ENCODE measurements around the gene OSTM1. TPM values are rescaled to one million over a fixed set of nuclear protein-coding genes. Genes with fewer than 3 reads are reported as not detected.

OSTM1 gene
- polyA plus RNA-seq, 1 of the 3 experiments (the other 2 are of a cell fraction) = 10.1 TPM

DNA sequence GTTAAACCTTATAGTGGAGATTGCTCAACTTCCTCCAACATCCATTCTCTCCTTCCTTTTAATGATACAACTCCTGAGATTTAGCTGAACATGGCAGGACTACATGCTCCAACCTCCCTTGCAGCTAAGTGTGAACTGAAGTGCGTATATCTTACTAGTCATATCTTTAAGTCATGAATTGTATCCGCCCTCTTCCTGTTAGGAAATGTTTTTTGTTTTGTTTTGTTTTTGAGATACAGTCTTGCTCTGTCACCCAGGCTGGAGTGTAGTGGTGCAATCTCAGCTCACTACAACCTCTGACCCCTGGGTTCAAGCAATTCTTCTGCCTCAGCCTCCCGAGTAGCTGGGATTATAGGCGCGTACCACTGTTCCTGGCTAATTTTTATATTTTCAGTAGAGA lies 8.8 kb upstream of the OSTM1 start:
- H3K4me2 ChIP-seq = no peak overlapping the region
- H3K27ac ChIP-seq (ENCODE audit: low read depth in 2 of 2, low read length in 1 of 2) = no peak overlapping the region
- no peaks in the 10 kb centered on the region for H4K20me1 ChIP-seq (ENCODE audit: insufficient read depth)
- H3K27me3 ChIP-seq (ENCODE audit: insufficient read depth) = no peaks in the 10 kb centered on the region
- POLR2A ChIA-PET = no interaction called here
- H2AFZ ChIP-seq (ENCODE audit: low read depth) = no peak overlapping the region
- 92% methylated on average over 5 of the region's 5 CpGs for WGBS (ENCODE audit: low lambda C conversion rate)
- no peak for DNase-seq
- peaks cover 0 to 8% of the 10 kb centered on the region in 2 experiments; a peak in 1 of 4 replicates for H3K4me1 ChIP-seq (ENCODE audit: control insufficient read depth in 1 of 2, insufficient read depth in 2 of 2, low read depth in 1 of 2, low read length in 1 of 2)
- no peaks in the 10 kb centered on the region for H3K79me2 ChIP-seq (ENCODE audit: insufficient read depth)
- no peaks in the 10 kb centered on the region for H3K36me3 ChIP-seq (replicated peaks in 1 of 2; ENCODE audit: control insufficient read depth in 1 of 2, insufficient read depth in 2 of 2, low read length in 1 of 2)
- no peak overlapping the region for H3K4me3 ChIP-seq (ENCODE audit: low read depth in 2 of 2, low read length in 1 of 2)
- no peak overlapping the region for H3K9ac ChIP-seq
- TF ChIP-seq MXI1 (IDR thresholded peaks at IDR 0.05; ENCODE audit: low read depth, low read length) = no peak
- H3K9me3 ChIP-seq = no peaks in the 10 kb centered on the region
- no peaks in the 10 kb centered on the region for H3K9me2 ChIP-seq
- no peaks in the 10 kb centered on the region for H3F3A ChIP-seq (replicated peaks; ENCODE audit: insufficient read depth)
- CTCF ChIA-PET = interaction anchor here (0.8 to 1.0 kb wide), 2 partner anchors 423 to 445 kb away, joined by 3 read pairs; no protein-coding TSS in a partner anchor

DNA sequence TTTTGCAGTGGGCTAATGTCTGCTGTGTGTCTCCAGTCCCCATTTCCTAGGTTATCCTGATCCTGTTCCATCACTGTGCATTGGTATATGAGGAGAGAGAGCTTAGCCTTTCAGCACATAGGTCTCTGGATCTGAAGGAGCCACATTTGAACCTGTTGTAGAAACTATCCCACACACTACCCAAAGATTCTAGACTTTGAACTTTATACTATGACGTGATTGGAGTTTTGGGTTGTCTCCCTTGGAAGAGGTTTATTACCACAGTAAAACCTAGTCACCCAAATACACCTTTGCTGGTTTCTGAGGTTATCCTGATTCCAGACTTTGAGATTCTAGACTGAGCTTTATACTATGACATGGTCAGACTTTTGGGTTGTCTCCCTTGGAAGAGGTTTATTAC lies 8.0 kb upstream of the OSTM1 start:
- ChIA-PET POLR2A (no interaction called here), CTCF (interaction anchor here (1.0 to 1.4 kb wide), 2 partner anchors 31 to 445 kb away, joined by 3 to 4 read pairs; no protein-coding TSS in a partner anchor)
- peaks cover 0 to 8% of the 10 kb centered on the region in 2 experiments; a peak in 1 of 4 replicates for H3K4me1 ChIP-seq (ENCODE audit: control insufficient read depth in 1 of 2, insufficient read depth in 2 of 2, low read depth in 1 of 2, low read length in 1 of 2)
- no peaks in the 10 kb centered on the region for H3K36me3 ChIP-seq (replicated peaks in 1 of 2; ENCODE audit: control insufficient read depth in 1 of 2, insufficient read depth in 2 of 2, low read length in 1 of 2)
- H3K4me3 ChIP-seq (ENCODE audit: low read depth in 2 of 2, low read length in 1 of 2) = no peak overlapping the region
- no peak overlapping the region for H3K4me2 ChIP-seq
- H3K27me3 ChIP-seq (ENCODE audit: insufficient read depth) = no peaks in the 10 kb centered on the region
- no peak for TF ChIP-seq NFIC (IDR thresholded peaks at IDR 0.05; ENCODE audit: borderline replicate concordance)
- TF ChIP-seq NRF1 (IDR thresholded peaks at IDR 0.05; ENCODE audit: low read depth, low read length) = no peak
- no peak for TF ChIP-seq RXRA (IDR thresholded peaks at IDR 0.05; ENCODE audit: borderline replicate concordance, low read depth)
- no peak for TF ChIP-seq FOXM1 (IDR thresholded peaks at IDR 0.05; ENCODE audit: low read depth)
- no peak for TF ChIP-seq EZH2phosphoT487 (IDR thresholded peaks at IDR 0.05; ENCODE audit: borderline replicate concordance, low read depth)
- TF ChIP-seq, protein P1, sequence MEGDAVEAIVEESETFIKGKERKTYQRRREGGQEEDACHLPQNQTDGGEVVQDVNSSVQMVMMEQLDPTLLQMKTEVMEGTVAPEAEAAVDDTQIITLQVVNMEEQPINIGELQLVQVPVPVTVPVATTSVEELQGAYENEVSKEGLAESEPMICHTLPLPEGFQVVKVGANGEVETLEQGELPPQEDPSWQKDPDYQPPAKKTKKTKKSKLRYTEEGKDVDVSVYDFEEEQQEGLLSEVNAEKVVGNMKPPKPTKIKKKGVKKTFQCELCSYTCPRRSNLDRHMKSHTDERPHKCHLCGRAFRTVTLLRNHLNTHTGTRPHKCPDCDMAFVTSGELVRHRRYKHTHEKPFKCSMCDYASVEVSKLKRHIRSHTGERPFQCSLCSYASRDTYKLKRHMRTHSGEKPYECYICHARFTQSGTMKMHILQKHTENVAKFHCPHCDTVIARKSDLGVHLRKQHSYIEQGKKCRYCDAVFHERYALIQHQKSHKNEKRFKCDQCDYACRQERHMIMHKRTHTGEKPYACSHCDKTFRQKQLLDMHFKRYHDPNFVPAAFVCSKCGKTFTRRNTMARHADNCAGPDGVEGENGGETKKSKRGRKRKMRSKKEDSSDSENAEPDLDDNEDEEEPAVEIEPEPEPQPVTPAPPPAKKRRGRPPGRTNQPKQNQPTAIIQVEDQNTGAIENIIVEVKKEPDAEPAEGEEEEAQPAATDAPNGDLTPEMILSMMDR (IDR thresholded peaks at IDR 0.05) = no peak
- no peak for TF ChIP-seq GABPA (IDR thresholded peaks at IDR 0.05; ENCODE audit: low read depth)
- TF ChIP-seq, protein P2, sequence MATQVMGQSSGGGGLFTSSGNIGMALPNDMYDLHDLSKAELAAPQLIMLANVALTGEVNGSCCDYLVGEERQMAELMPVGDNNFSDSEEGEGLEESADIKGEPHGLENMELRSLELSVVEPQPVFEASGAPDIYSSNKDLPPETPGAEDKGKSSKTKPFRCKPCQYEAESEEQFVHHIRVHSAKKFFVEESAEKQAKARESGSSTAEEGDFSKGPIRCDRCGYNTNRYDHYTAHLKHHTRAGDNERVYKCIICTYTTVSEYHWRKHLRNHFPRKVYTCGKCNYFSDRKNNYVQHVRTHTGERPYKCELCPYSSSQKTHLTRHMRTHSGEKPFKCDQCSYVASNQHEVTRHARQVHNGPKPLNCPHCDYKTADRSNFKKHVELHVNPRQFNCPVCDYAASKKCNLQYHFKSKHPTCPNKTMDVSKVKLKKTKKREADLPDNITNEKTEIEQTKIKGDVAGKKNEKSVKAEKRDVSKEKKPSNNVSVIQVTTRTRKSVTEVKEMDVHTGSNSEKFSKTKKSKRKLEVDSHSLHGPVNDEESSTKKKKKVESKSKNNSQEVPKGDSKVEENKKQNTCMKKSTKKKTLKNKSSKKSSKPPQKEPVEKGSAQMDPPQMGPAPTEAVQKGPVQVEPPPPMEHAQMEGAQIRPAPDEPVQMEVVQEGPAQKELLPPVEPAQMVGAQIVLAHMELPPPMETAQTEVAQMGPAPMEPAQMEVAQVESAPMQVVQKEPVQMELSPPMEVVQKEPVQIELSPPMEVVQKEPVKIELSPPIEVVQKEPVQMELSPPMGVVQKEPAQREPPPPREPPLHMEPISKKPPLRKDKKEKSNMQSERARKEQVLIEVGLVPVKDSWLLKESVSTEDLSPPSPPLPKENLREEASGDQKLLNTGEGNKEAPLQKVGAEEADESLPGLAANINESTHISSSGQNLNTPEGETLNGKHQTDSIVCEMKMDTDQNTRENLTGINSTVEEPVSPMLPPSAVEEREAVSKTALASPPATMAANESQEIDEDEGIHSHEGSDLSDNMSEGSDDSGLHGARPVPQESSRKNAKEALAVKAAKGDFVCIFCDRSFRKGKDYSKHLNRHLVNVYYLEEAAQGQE (IDR thresholded peaks at IDR 0.05; ENCODE audit: low read depth, low read length) = no peak
- H2AFZ ChIP-seq (ENCODE audit: low read depth) = no peak overlapping the region
- no peaks in the 10 kb centered on the region for H3K9me2 ChIP-seq
- no peak overlapping the region for H3K9ac ChIP-seq
- WGBS (ENCODE audit: low lambda C conversion rate) = 73% methylated on average over 1 of the region's 1 CpG
- H3K27ac ChIP-seq (ENCODE audit: low read depth in 2 of 2, low read length in 1 of 2) = no peak overlapping the region
- H3K79me2 ChIP-seq (ENCODE audit: insufficient read depth) = no peaks in the 10 kb centered on the region
- no peaks in the 10 kb centered on the region for H3K9me3 ChIP-seq
- no peak for DNase-seq
- no peaks in the 10 kb centered on the region for H3F3A ChIP-seq (replicated peaks; ENCODE audit: insufficient read depth)
- H4K20me1 ChIP-seq (ENCODE audit: insufficient read depth) = no peaks in the 10 kb centered on the region

Data from SK-N-SH (cell line).